ENCODE data around the gene DDX47. TPM values are rescaled to one million over a fixed set of nuclear protein-coding genes. Genes with fewer than 3 reads are reported as not detected.
A peak's percentile ranks its signal among the peaks of the same experiment; 100 is the strongest.
"Not testable (repeated sequence)": the region's sequence is repeated elsewhere in the genome, so short reads cannot be mapped to it uniquely, and the experiment has no call there.

DDX47 gene
- total RNA-seq, 1 experiment from 2014 or later, result 46.9 TPM

DNA sequence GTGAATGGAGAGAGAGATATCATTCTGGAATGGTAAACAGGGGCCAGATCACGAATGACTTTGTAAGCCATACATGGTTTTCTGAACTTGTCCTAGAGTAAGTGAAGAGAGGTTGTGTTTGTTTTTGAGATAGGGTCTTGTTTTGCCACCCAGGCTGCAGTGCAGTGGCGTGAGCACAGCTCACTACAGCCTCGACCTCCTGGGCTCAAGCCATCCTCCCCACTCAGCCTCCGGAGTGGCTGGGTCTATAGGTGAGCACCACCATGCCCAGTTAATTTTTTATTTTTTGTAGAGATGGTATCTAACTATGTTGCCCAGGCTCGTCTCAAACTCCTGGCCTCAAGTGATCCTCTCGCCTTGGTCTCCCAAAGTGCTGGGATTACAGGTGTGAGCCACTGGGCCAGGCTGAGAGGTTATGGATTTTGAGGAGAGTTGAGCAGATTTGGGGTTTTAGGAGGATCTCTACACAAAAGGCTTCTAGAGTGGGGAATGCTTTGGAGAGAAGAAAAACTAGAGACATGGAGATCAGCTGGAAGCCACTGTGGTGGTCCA, 58.5 kb downstream of the DDX47 start:
- DNase-seq (ENCODE audit: low spot score), result no peak

DNA sequence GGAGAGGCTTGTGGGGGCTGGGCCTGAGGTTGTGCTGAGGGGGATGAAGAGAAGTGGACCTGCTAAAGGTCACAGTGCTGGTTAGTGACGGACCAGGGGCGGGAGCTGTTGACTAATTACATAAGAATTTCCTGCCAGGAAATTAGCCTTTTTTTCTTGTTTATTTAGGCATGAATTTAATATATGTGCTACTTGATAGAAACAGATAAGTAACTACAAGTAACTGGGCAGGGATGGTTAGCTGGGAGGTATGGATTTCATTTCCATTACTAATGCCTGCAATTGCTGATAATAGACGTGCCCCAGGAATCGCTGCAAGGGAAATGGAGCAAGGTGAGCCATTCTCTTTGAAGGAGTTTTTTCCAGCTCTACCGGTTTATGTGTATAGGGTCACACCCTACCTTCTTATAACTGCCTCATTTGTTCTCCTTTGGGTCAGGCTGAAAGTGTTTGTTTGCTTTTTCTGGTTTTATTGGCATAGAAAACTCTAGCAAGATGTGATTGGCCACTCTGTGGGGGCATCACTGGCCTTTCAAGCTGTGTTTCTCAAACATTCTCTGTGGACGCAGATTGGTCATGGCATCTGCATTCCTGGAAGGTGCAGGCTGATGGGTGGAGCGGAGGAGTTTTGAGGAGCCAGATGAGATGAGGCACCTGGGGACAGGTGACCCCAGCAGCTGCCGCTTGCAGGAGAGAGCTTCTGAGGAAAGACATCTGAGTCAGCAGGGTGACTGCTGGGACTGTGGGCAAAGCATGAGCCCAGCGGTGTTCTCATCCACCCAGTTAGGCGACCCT, 59.2 kb downstream of the DDX47 start:
- peak; percentile 98 for DNase-seq (ENCODE audit: low spot score)

DNA sequence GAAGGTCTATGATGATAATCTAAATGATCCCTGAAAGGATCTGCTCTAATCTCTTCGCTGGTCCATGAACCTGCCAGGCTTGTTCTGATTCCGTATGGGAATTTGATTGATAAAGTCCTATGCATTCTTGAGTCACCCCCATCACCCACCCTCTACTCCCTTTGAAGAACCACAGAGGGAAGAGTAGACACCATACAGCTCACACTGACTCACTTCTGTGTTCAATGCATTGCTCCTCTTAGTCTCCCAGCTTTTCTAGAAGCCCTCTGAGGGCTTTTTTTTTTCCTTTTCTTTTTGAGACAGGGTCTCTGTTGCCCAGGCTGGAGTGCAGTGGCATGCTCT, 59.8 kb downstream of the DDX47 start:
- DNase-seq (ENCODE audit: low spot score), result no peak

DNA sequence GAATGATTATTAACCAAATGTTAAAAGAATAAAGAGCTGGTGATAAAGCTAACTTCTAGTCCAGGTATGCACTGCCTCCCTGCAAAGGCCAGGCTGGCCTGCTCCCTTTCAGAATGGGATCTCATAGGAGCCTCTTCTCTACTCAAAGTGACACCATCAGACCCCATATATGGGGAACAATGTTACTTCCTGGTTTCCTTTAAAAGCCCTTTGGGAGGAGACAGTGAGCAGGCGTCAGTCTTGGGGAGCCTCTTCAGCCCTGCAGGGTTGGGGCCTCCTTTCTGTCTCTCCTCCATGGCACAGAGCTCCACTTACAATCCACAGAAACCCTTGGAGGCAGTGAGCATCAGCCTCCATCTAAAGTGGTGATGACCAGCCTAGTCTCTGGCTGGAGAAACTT, 60.9 kb downstream of the DDX47 start:
- peak; percentile 43 for DNase-seq (ENCODE audit: low spot score)

DNA sequence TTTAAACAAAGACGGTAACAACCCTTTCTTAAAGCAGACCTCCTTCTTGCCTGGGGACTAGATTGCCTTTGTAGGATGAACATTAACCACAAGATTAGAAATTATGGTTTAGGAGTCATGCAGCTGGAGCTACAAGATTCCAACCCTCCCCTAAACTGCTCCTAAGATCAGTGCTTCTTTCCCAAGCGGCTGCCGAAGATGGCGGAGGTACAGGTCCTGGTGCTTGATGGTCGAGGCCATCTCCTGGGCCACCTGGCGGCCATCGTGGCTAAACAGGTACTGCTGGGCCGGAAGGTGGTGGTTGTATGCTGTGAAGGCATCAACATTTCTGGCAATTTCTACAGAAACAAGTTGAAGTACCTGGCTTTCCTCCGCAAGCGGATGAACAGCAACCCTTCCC, 62.2 kb downstream of the DDX47 start:
- not testable (repeated sequence) for DNase-seq (ENCODE audit: low spot score)

DNA sequence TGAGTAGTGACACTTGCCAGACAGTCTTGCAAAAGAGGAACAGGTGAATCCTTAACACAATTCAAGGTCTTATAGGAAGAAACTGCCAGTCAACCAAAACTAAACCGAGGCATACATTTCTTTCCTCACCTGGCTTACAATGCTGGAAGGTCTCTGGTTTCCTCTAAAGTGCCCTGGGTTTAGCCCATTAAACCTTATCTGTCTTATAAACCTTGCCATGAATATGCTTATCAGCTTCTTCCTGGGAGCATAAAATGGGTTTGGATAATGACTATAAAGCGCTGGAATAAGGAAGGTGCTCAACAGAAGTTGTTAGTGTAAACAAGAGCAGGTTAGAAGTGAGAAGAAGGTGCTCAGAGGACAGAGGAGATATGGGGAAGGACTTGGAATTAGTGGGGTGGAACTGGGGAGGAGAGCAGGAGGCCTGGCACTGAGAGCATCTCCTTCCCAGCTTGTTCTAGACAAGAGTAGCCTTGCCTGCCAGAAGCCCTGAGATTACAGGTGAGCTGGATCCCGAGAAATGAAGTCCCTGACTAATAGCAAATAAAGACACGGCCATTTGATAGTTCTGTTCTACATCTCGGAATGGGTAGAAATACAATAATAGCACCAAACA, 64.1 kb downstream of the DDX47 start:
- DNase-seq (ENCODE audit: low spot score), result peak; percentile 80

DNA sequence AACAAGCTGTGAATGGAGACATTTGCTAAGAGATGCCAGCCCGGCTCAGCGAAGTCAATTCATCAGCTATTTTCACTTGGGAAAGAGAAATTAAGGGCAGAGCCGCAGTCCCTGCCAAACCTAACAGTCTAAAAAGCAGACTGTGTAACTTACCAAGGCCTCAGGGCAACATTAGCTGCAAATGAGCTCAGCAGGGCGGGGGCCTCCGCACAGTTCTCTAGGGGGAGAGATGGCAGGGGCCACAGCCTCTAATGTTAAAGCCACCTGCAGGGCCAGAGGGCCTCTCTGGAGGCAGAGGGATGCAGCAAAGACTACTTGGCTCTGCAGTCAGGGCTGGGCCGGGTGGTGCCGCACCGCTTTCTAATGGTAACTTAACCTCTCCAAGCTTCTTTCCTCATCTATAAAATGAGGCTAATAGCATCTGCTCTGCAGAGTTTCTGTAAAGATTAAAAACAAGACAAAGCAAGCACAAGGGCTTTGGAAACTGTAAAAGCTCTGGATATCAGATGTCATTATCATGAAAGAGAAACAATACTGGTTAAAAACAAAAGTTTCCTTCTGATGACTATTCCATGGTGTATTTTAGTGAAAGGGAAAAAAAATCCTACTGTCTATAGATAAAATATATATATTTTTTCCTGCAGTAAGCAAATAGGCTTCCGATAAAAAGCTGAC, 64.8 kb downstream of the DDX47 start:
- no peak for DNase-seq (ENCODE audit: low spot score)

Small RNA genes lying within 50 kb of the gene (small RNA-seq; reads per million reads assigned to genes)
- gene AC007215.1 (not detected), gene MIR613 (not detected)

Other genes starting within 250 kb of the DDX47 start
- 12.2 and 15.7 TPM in 2 replicates for gene CREBL2, start 201.5 kb upstream of the DDX47 start, total RNA-seq (2014; rRNA removed; shearing (Covaris generic))
- 0.25 and 1.0 TPM in 2 replicates for gene GPR19, start 117.2 kb upstream of the DDX47 start, total RNA-seq (2014; rRNA removed; shearing (Covaris generic))
- gene CDKN1B, start 96.0 kb upstream of the DDX47 start, total RNA-seq (2014; rRNA removed; shearing (Covaris generic)), result 52.9 and 67.7 TPM in 2 replicates
- 2.1 and 2.4 TPM in 2 replicates for gene APOLD1, start 27.7 kb upstream of the DDX47 start, total RNA-seq (2014; rRNA removed; shearing (Covaris generic))
- gene GPRC5A, start 78.2 kb downstream of the DDX47 start, total RNA-seq (2014; rRNA removed; shearing (Covaris generic)), result 162 and 185 TPM in 2 replicates
- gene GPRC5D, start 138.8 kb downstream of the DDX47 start, total RNA-seq (2014; rRNA removed; shearing (Covaris generic)), result not detected in 2 replicates
- gene HEBP1, start 186.9 kb downstream of the DDX47 start, total RNA-seq (2014; rRNA removed; shearing (Covaris generic)), result 0.46 and 1.0 TPM in 2 replicates
- 0.26 and 0.76 TPM in 2 replicates for gene FAM234B, start 231.0 kb downstream of the DDX47 start, total RNA-seq (2014; rRNA removed; shearing (Covaris generic))